K562 (cell line): Measurements from ENCODE around the gene CASP9. TPM values are rescaled to one million over a fixed set of nuclear protein-coding genes. Genes with fewer than 3 reads are reported as not detected.

Experiments
- ATAC-seq: fragments of 200-7000 bp; cut with Tn5 transposase; 3 replicates; pipeline ENCODE4 v1.9.1; 2020; ENCODE audit warnings: moderate library complexity
- BruUV-seq: library from RNA; stranded (reverse); fragments of 400-500 nt; replicated peaks from 2 replicates; lab custom pipeline; 2021; lab: Mats Ljungman, UMichigan
- CTCF ChIA-PET: fragments of 300-600 bp; formaldehyde crosslinking; extraction: SDS; loops from one replicate; lab custom pipeline; 2021; ENCODE audit warnings: low intra/inter-chr PET ratio; lab: Yijun Ruan, JAX
- POLR2A ChIA-PET: fragments of 300-600, 350-650 bp; sonication (Branson Sonifier 250); formaldehyde crosslinking; extraction: SDS; loops from one replicate; lab custom pipeline; 2021; ENCODE audit warnings: antibody characterized with exemption, inconsistent platforms; lab: Yijun Ruan, JAX
- DNase-seq, 4 experiments: peaks; one replicate each; pipeline versions ENCODE4 v3.0.0 to v3.0.0-alpha.2; 2011 to 2018; ENCODE audit warnings: low spot score in 3 of 4, mixed read lengths in 3 of 4; ENCODE audit errors: extremely low read depth in 1 of 4
- FAIRE-seq: peaks from 2 replicates; lab custom pipeline; 2011; peaks lifted over from hg19 to GRCh38; lab: Jason Lieb, UNC
- H2AFZ ChIP-seq: 2 replicates; pipeline ENCODE4 v1.6.0; 2011; ENCODE audit warnings: low read depth, low read length, control low read depth, inconsistent platforms
- H3K27ac ChIP-seq: fragments of 200-600 bp; 3 replicates; pipeline ENCODE4 v1.8.0; 2011; ENCODE audit warnings: low read depth, mild to moderate bottlenecking, control low read depth, inconsistent platforms, low read length, moderate library complexity, mixed read lengths; ENCODE audit errors: extremely low read depth
- H3K27me3 ChIP-seq, 2 experiments: fragments of 300-600 bp in 1 of 2; 2 replicates in 1 of 2; 3 replicates in 1 of 2; pipeline versions ENCODE4 v1.6.0 to v1.8.0; 2011; ENCODE audit warnings: inconsistent platforms in 2 of 2, low read length in 2 of 2, mild to moderate bottlenecking in 1 of 2, mixed read lengths in 1 of 2, moderate library complexity in 1 of 2; ENCODE audit not compliant: control insufficient read depth in 2 of 2, insufficient read depth in 2 of 2
- H3K36me3 ChIP-seq: fragments of 300-600 bp; 3 replicates; pipeline ENCODE4 v1.8.0; 2011; ENCODE audit warnings: mild to moderate bottlenecking, low read length, inconsistent platforms; ENCODE audit not compliant: control insufficient read depth, insufficient read depth
- H3K4me1 ChIP-seq, 2 experiments: fragments of 200-600 bp in 1 of 2; replicated peaks in 1 of 2; 2 replicates in 1 of 2; 3 replicates in 1 of 2; pipeline versions ENCODE4 v1.5.1 to v1.8.0; 2011; ENCODE audit warnings: inconsistent platforms in 2 of 2, low read length in 2 of 2, mild to moderate bottlenecking in 1 of 2, mixed read lengths in 1 of 2, moderate library complexity in 1 of 2; ENCODE audit not compliant: control insufficient read depth in 2 of 2, insufficient read depth in 2 of 2
- H3K4me2 ChIP-seq: 2 replicates; pipeline ENCODE4 v1.6.1; 2011; ENCODE audit warnings: low read length, control low read depth, inconsistent platforms, mixed read lengths; ENCODE audit not compliant: insufficient read depth
- H3K4me3 ChIP-seq: fragments of 200-600 bp; sonication (generic), shearing (Covaris generic); 2 replicates; pipeline ENCODE4 v1.5.1; 2016; ENCODE audit warnings: control low read depth, inconsistent platforms
- H3K79me2 ChIP-seq: fragments of 200-600 bp; 3 replicates; pipeline ENCODE4 v1.8.0; 2011; ENCODE audit warnings: low read length, inconsistent platforms; ENCODE audit not compliant: control insufficient read depth, insufficient read depth
- H3K9ac ChIP-seq, 2 experiments: 2 replicates each; pipeline versions ENCODE4 v1.6.0 to v1.6.1; 2011; ENCODE audit warnings: low read depth in 2 of 2, low read length in 2 of 2, control low read depth in 1 of 2, inconsistent platforms in 1 of 2, mild to moderate bottlenecking in 1 of 2, mixed read lengths in 1 of 2; ENCODE audit not compliant: insufficient read depth in 1 of 2
- H3K9me1 ChIP-seq: one replicate; pipeline ENCODE4 v1.6.0; 2011; ENCODE audit warnings: inconsistent platforms, mild to moderate bottlenecking, low read length, moderate library complexity; ENCODE audit not compliant: control insufficient read depth, insufficient read depth
- H3K9me3 ChIP-seq: replicated peaks from 2 replicates; pipeline ENCODE4 v1.5.1; 2011; ENCODE audit warnings: low read depth, low read length, inconsistent platforms; ENCODE audit not compliant: control insufficient read depth, insufficient read depth
- H4K20me1 ChIP-seq: replicated peaks from 2 replicates; pipeline ENCODE4 v1.6.1; 2011; ENCODE audit warnings: low read length, inconsistent platforms, mixed read lengths; ENCODE audit not compliant: control insufficient read depth, insufficient read depth
- BACH1 ChIP-seq: fragments of 200-800 bp; sonication (Bioruptor generic); IDR thresholded peaks from 2 replicates; pipeline ENCODE4 v1.6.1; 2016; ENCODE audit warnings: missing genetic modification characterization, missing compliant biosample characterization
- CBX3 ChIP-seq, 2 experiments: IDR thresholded peaks; 1 replicate in 1 of 2; 2 replicates in 1 of 2; pipeline ENCODE4 v1.6.1; 2012; ENCODE audit warnings: inconsistent platforms in 2 of 2, low read length in 2 of 2, borderline replicate concordance in 1 of 2, control low read depth in 1 of 2
- CREBBP ChIP-seq: IDR thresholded peaks from one replicate; pipeline ENCODE4 v1.6.1; 2012; ENCODE audit warnings: low read depth, mild to moderate bottlenecking, control low read depth, inconsistent platforms, low read length
- EWSR1 ChIP-seq: fragments of 450-650 bp; IDR thresholded peaks from 2 replicates; pipeline ENCODE4 v1.6.1; 2018; ENCODE audit warnings: borderline replicate concordance, mild to moderate bottlenecking, low read depth, moderate library complexity; ENCODE audit not compliant: partially characterized antibody
- FOSL1 ChIP-seq: fragments of 200-800 bp; sonication (Bioruptor generic); conservative IDR thresholded peaks from 2 replicates; pipeline ENCODE4 v1.6.1; 2016; ENCODE audit warnings: missing genetic modification characterization, missing compliant biosample characterization
- GTF2A2 ChIP-seq: IDR thresholded peaks from 2 replicates; pipeline ENCODE4 v1.6.1; 2016; ENCODE audit warnings: mild to moderate bottlenecking, missing genetic modification characterization, missing compliant biosample characterization
- HCFC1 ChIP-seq: IDR thresholded peaks from 2 replicates; pipeline ENCODE4 v1.6.1; 2012; ENCODE audit warnings: low read depth, low read length, improper control_type of control experiment
- MAFK ChIP-seq: IDR thresholded peaks from 2 replicates; pipeline ENCODE4 v1.6.1; 2011; ENCODE audit warnings: low read length, improper control_type of control experiment
- MCM7 ChIP-seq, 2 experiments: fragments of 450-650 bp; IDR thresholded peaks; 2 replicates each; pipeline ENCODE4 v1.6.1; 2016 to 2018
- MED1 ChIP-seq: sonication (generic); formaldehyde crosslinking; IDR thresholded peaks from 2 replicates; pipeline ENCODE4 v1.8.1; 2023; ENCODE audit warnings: missing genetic modification reagents, borderline replicate concordance
- MTA1 ChIP-seq: fragments of 450-650 bp; IDR thresholded peaks from 2 replicates; pipeline ENCODE4 v1.6.1; 2017; ENCODE audit warnings: borderline replicate concordance
- MTF1 ChIP-seq: fragments of 250-450 bp; sonication (Bioruptor Pico); IDR thresholded peaks from 2 replicates; pipeline ENCODE4 v1.9.0; 2021; ENCODE audit warnings: moderate library complexity, mild to moderate bottlenecking, inconsistent platforms, borderline replicate concordance
- NFATC3 ChIP-seq: fragments of 450-650 bp; IDR thresholded peaks from 2 replicates; pipeline ENCODE4 v1.6.1; 2017; ENCODE audit warnings: mild to moderate bottlenecking
- NFXL1 ChIP-seq: fragments of 450-650 bp; formaldehyde crosslinking; IDR thresholded peaks from 2 replicates; pipeline ENCODE4 v1.4.0; 2021; ENCODE audit warnings: mild to moderate bottlenecking
- NRF1 ChIP-seq, 2 experiments: fragments of 450-650 bp; IDR thresholded peaks in 1 of 2; conservative IDR thresholded peaks in 1 of 2; 2 replicates each; pipeline ENCODE4 v1.6.1; 2014; ENCODE audit warnings: mild to moderate bottlenecking in 2 of 2
- PHB ChIP-seq: fragments of 250-450 bp; sonication (Bioruptor Pico); IDR thresholded peaks from 2 replicates; pipeline ENCODE4 v1.5.0; 2021
- POU5F1 ChIP-seq: fragments of 150-350 bp; IDR thresholded peaks from 2 replicates; pipeline ENCODE4 v1.6.1; 2014; ENCODE audit warnings: borderline replicate concordance, low read length, low read depth, mild to moderate bottlenecking; ENCODE audit not compliant: partially characterized antibody
- RBFOX2 ChIP-seq: fragments of 200-400 bp; formaldehyde crosslinking; IDR thresholded peaks from 2 replicates; pipeline ENCODE4 v1.6.1; 2017; ENCODE audit warnings: low read depth, mild to moderate bottlenecking, low read length, moderate library complexity
- RBM25 ChIP-seq: fragments of 200-400 bp; formaldehyde crosslinking; IDR thresholded peaks from 2 replicates; pipeline ENCODE4 v1.6.1; 2018; ENCODE audit warnings: low read length, low read depth, moderate library complexity; ENCODE audit not compliant: severe bottlenecking
- SLC30A9 ChIP-seq: fragments of 250-450 bp; sonication (Bioruptor Pico); IDR thresholded peaks from 2 replicates; pipeline ENCODE4 v1.8.0; 2022; ENCODE audit warnings: mild to moderate bottlenecking, moderate library complexity
- SOX6 ChIP-seq: fragments of 450-650 bp; IDR thresholded peaks from 2 replicates; pipeline ENCODE4 v1.6.1; 2014; ENCODE audit warnings: mild to moderate bottlenecking
- SREBF2 ChIP-seq: sonication (generic); formaldehyde crosslinking; IDR thresholded peaks from 2 replicates; pipeline ENCODE4 v1.4.0; 2020; ENCODE audit warnings: mild to moderate bottlenecking, missing genetic modification reagents
- ZEB2 ChIP-seq: fragments of 450-650 bp; IDR thresholded peaks from 2 replicates; pipeline ENCODE4 v1.6.1; 2016
- ZFP36 ChIP-seq: fragments of 150-350 bp; IDR thresholded peaks from 2 replicates; pipeline ENCODE4 v1.6.1; 2018; ENCODE audit warnings: low read length, low read depth; ENCODE audit not compliant: partially characterized antibody
- ZNF583 ChIP-seq: fragments of 250-450 bp; sonication (Bioruptor Pico); IDR thresholded peaks from 2 replicates; pipeline ENCODE4 v1.4.0; 2020
- ZNF695 ChIP-seq: fragments of 450-650 bp; formaldehyde crosslinking; IDR thresholded peaks from 2 replicates; pipeline ENCODE4 v1.4.0; 2020; ENCODE audit warnings: mild to moderate bottlenecking, moderate library complexity
- WGBS: fragments of 100-300 bp; shearing (Covaris generic); methylation state at CpG from one replicate; pipeline ENCODE4 v1.1.6; 2016; ENCODE audit warnings: low coverage, mixed read lengths; ENCODE audit not compliant: insufficient coverage; ENCODE audit errors: missing lambda C conversion rate; 5-methylcytosine and 5-hydroxymethylcytosine counted together
- in situ Hi-C: fragments of 300-500 bp; cut with MboI; formaldehyde crosslinking; loops from 4 replicates; pipeline ENCODE4 v1.15.0; 2018; ENCODE audit warnings: inconsistent platforms, mixed read lengths
- intact Hi-C: fragments of 100-400 bp; cut with micrococcal nuclease; formaldehyde crosslinking; loops from 2 replicates; pipeline ENCODE4 v1.14.2; 2022
- polyA plus RNA-seq, 8 experiments: library from polyadenylated mRNA; depleted of rRNA in 4 of 8; stranded (reverse) in 5 of 8; unstranded in 3 of 8; fragments of >200 nt; fragmentation: Nextera tagmentation in 2 of 8; fragmentation: Illumina TruSeq in 1 of 8; extraction: Ambion mirVana in 2 of 8; extraction: Trizol in 1 of 8; gene quantifications; 2 replicates each; pipeline versions ENCODE4 v1.2.1 to v1.2.3, GENCODE V29; 2011 to 2014; ENCODE audit warnings: inconsistent platforms in 1 of 8, missing spikeins in 1 of 8
- total RNA-seq, 7 experiments: library from RNA; depleted of rRNA in 6 of 7; stranded (reverse); fragments of >200 nt in 6 of 7; fragmentation: Illumina TruSeq in 2 of 7; extraction: Trizol in 2 of 7; gene quantifications; 2 replicates each; pipeline versions ENCODE4 v1.2.1 to v1.2.3, GENCODE V29; 2011 to 2021; ENCODE audit warnings: low replicate concordance in 1 of 7
- TF ChIP-seq, protein P1 (sequence below): IDR thresholded peaks from 2 replicates; pipeline ENCODE4 v1.6.1; 2011; ENCODE audit not compliant: insufficient read length; ENCODE audit errors: extremely low read depth

The CASP9 gene
- total and polyA plus RNA-seq, 9 of the 15 experiments (the other 6 are each of a cell fraction or from before 2014, with no cell fraction given) = 10.8 to 54.1 (median 30.7) TPM

DNA sequence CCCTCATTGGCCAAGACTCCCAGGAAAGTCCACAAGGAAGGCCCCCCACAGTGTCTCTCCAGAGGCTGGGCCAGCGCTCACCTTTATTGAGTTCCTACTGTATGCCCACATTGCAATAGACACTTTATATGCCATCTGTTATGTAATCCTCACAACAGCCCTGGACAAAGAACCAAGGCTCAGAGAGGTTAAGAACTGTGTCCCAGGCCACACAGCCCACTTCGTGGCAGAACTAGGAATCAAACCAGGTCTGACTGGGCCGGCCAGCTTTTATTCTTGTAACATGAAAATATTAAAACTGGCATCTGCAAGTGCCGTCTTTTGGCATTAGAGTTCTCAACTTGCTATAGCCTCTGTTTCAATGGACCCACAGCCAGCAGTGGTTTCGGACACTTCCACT, 81.3 kb downstream of the CASP9 start:
- 50% methylated on average over 5 of the region's 5 CpGs for WGBS
- ChIA-PET POLR2A (interaction anchor here (0.8 to 2.2 kb wide), 2 partner anchors 11 to 340 kb away, joined by 3 to 12 read pairs; no protein-coding TSS in a partner anchor), CTCF (no interaction called here)
- no peak overlapping the region for H3K4me2 ChIP-seq
- no peak overlapping the region for H3K4me3 ChIP-seq
- intact Hi-C loops = no loop called here
- DNase-seq (no peak), ATAC-seq (no peak), FAIRE-seq (no peak)
- no peak overlapping the region for H3K9ac ChIP-seq
- BruUV-seq = no TSS peak
- in situ Hi-C loops = no loop called here
- H3K79me2 ChIP-seq = no peaks in the 10 kb centered on the region
- no peak overlapping the region for H2AFZ ChIP-seq
- no peak overlapping the region for H3K27ac ChIP-seq
- no peaks in the 10 kb centered on the region for H4K20me1 ChIP-seq
- no peaks in the 10 kb centered on the region for H3K9me3 ChIP-seq
- no peaks in the 10 kb centered on the region for H3K27me3 ChIP-seq
- H3K4me1 ChIP-seq = peaks cover 7 to 19% of the 10 kb centered on the region in 2 experiments; a peak in 4 of 5 replicates
- no peaks in the 10 kb centered on the region for H3K36me3 ChIP-seq
- no peaks in the 10 kb centered on the region for H3K9me1 ChIP-seq
- peak; percentile 85 for TF ChIP-seq RBM25
- no peak for TF ChIP-seq CREBBP
- TF ChIP-seq NFXL1 = no peak
- TF ChIP-seq BACH1 = no peak
- no peak for TF ChIP-seq NRF1 (conservative IDR thresholded peaks at IDR 0.05 in 1 of 2, IDR thresholded peaks at IDR 0.05 in 1 of 2)
- TF ChIP-seq EWSR1 = no peak
- no peak for TF ChIP-seq MTA1
- no peak for TF ChIP-seq NFATC3
- TF ChIP-seq MAFK = no peak
- TF ChIP-seq RBFOX2 = no peak
- TF ChIP-seq ZNF695 (CRISPR knock-in tag) = no peak
- no peak for TF ChIP-seq SOX6
- TF ChIP-seq CBX3 (IDR thresholded peaks at IDR 0.05; ENCODE audit: borderline replicate concordance in 1 of 2, low read length in 2 of 2) = no peak
- no peak for TF ChIP-seq MCM7 (IDR thresholded peaks at IDR 0.05)
- no peak for TF ChIP-seq POU5F1
- no peak for TF ChIP-seq MED1 (CRISPR knock-in tag)
- peak; percentile 83 for TF ChIP-seq ZFP36
- no peak for TF ChIP-seq PHB (CRISPR knock-in tag)
- TF ChIP-seq GTF2A2 = no peak
- TF ChIP-seq ZNF583 = no peak
- no peak for TF ChIP-seq MTF1 (CRISPR knock-in tag)
- TF ChIP-seq FOSL1 (tag) = no peak
- no peak for TF ChIP-seq SLC30A9
- no peak for TF ChIP-seq HCFC1
- no peak for TF ChIP-seq ZEB2
- TF ChIP-seq SREBF2 (CRISPR knock-in tag) = no peak
- TF ChIP-seq, protein P1, sequence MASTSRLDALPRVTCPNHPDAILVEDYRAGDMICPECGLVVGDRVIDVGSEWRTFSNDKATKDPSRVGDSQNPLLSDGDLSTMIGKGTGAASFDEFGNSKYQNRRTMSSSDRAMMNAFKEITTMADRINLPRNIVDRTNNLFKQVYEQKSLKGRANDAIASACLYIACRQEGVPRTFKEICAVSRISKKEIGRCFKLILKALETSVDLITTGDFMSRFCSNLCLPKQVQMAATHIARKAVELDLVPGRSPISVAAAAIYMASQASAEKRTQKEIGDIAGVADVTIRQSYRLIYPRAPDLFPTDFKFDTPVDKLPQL = no peak
